Tibial nerve (tissue), 4 donors: ENCODE data around the gene DGCR8.

ENCODE experiments used
- EP300 ChIP-seq, 2 donors: sonication (generic); formaldehyde crosslinking; IDR thresholded peaks; one replicate each; pipeline ENCODE4 v1.6.1; 2017; ENCODE audit warnings: antibody characterized with exemption in 2 of 2, mild to moderate bottlenecking in 1 of 2
- POLR2A ChIP-seq, 2 donors: fragments of 450-650 bp; IDR thresholded peaks; one replicate each; pipeline ENCODE4 v1.6.1; 2017; ENCODE audit warnings: antibody characterized with exemption in 2 of 2, mild to moderate bottlenecking in 2 of 2, moderate library complexity in 2 of 2
- TF ChIP-seq, protein P1 (sequence below), 5 experiments: fragments of 200-600 bp in 3 of 5; fragments of 450-650 bp in 2 of 5; sonication (generic) in 3 of 5; IDR thresholded peaks; one replicate each; pipeline ENCODE4 v1.5.1; 2016 to 2019; ENCODE audit warnings: antibody characterized with exemption in 5 of 5, mild to moderate bottlenecking in 3 of 5, moderate library complexity in 2 of 5

DNA sequence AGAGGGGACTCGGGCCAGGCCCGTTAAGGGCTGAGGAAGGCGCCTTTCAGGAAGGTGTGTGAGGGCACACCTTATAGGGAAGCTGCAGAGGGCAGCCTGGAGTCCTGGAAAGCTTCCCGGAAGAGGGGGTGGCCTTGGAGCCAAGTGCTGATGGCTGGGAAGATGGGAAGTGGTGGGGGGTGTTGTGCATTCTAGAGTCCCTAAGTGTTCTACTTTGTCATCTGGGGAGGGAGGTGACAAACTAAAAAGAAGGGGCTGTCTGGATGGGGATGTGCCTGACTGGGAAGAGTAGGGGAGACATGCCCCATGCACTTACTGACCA is 58.3 kb downstream of the DGCR8 start:
- TF ChIP-seq, protein P1, sequence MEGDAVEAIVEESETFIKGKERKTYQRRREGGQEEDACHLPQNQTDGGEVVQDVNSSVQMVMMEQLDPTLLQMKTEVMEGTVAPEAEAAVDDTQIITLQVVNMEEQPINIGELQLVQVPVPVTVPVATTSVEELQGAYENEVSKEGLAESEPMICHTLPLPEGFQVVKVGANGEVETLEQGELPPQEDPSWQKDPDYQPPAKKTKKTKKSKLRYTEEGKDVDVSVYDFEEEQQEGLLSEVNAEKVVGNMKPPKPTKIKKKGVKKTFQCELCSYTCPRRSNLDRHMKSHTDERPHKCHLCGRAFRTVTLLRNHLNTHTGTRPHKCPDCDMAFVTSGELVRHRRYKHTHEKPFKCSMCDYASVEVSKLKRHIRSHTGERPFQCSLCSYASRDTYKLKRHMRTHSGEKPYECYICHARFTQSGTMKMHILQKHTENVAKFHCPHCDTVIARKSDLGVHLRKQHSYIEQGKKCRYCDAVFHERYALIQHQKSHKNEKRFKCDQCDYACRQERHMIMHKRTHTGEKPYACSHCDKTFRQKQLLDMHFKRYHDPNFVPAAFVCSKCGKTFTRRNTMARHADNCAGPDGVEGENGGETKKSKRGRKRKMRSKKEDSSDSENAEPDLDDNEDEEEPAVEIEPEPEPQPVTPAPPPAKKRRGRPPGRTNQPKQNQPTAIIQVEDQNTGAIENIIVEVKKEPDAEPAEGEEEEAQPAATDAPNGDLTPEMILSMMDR (IDR thresholded peaks at IDR 0.05), result no peak
- no peak for TF ChIP-seq POLR2A (IDR thresholded peaks at IDR 0.05)
- no peak for TF ChIP-seq EP300 (IDR thresholded peaks at IDR 0.05)
